ENCODE measurements around the gene BICC1.

- TF ChIP-seq GATA2 (IDR thresholded peaks at IDR 0.05; ENCODE audit: low read depth, low read length) (no peak), GATA3 (IDR thresholded peaks at IDR 0.05; ENCODE audit: low read depth, low read length) (no peak)
These were observed 212.1 kb downstream of the BICC1 start for GRCh38 chr10:58724781-58725180.
